ENCODE data around the gene MARF1.

GRCh38 chr16:15564604-15565339 lies 78.2 kb downstream of the MARF1 start:
- TF ChIP-seq, protein P1, sequence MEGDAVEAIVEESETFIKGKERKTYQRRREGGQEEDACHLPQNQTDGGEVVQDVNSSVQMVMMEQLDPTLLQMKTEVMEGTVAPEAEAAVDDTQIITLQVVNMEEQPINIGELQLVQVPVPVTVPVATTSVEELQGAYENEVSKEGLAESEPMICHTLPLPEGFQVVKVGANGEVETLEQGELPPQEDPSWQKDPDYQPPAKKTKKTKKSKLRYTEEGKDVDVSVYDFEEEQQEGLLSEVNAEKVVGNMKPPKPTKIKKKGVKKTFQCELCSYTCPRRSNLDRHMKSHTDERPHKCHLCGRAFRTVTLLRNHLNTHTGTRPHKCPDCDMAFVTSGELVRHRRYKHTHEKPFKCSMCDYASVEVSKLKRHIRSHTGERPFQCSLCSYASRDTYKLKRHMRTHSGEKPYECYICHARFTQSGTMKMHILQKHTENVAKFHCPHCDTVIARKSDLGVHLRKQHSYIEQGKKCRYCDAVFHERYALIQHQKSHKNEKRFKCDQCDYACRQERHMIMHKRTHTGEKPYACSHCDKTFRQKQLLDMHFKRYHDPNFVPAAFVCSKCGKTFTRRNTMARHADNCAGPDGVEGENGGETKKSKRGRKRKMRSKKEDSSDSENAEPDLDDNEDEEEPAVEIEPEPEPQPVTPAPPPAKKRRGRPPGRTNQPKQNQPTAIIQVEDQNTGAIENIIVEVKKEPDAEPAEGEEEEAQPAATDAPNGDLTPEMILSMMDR (IDR thresholded peaks at IDR 0.05), result no peak
- no peak for TF ChIP-seq POLR2A (IDR thresholded peaks at IDR 0.05)

Measured in esophagus squamous epithelium (tissue), 4 donors.